ENCODE results near the gene NCKIPSD.

Gene NCKIPSD

GRCh38 chr3:48678056-48678455, 7.7 kb downstream of the NCKIPSD start:
- no peak overlapping the region for H3K4me3 ChIP-seq (replicated peaks; ENCODE audit: low read depth, low read length)
- peak; percentile 31 for DNase-seq (ENCODE audit: low read depth)
- no peak for TF ChIP-seq CTCF (IDR thresholded peaks at IDR 0.05; ENCODE audit: low read length, missing control alignments)

- TF ChIP-seq CTCF (IDR thresholded peaks at IDR 0.05; ENCODE audit: low read length, missing control alignments) = no peak
- DNase-seq (ENCODE audit: low read depth) = no peak
- no peak overlapping the region for H3K4me3 ChIP-seq (replicated peaks; ENCODE audit: low read depth, low read length)
Measured at GRCh38 chr3:48674505-48674904, 11.2 kb downstream of the NCKIPSD start.

- H3K4me3 ChIP-seq (replicated peaks; ENCODE audit: low read depth, low read length) = no peak overlapping the region
- no peak for TF ChIP-seq CTCF (IDR thresholded peaks at IDR 0.05; ENCODE audit: low read length, missing control alignments)
- no peak for DNase-seq (ENCODE audit: low read depth)
Measured at GRCh38 chr3:48672522-48672921, 13.2 kb downstream of the NCKIPSD start.

GRCh38 chr3:48664929-48665328, 20.8 kb downstream of the NCKIPSD start:
- DNase-seq (ENCODE audit: low read depth) = no peak

GRCh38 chr3:48664313-48664644, 21.4 kb downstream of the NCKIPSD start:
- no peak for DNase-seq (ENCODE audit: low read depth)
- H3K4me3 ChIP-seq (replicated peaks; ENCODE audit: low read depth, low read length) = no peak overlapping the region
- TF ChIP-seq CTCF (IDR thresholded peaks at IDR 0.05; ENCODE audit: low read length, missing control alignments) = no peak

More at GRCh38 chr3:48664929-48665328, 20.8 kb downstream of the NCKIPSD start:
- no peak for TF ChIP-seq CTCF (IDR thresholded peaks at IDR 0.05; ENCODE audit: low read length, missing control alignments)
- no peak overlapping the region for H3K4me3 ChIP-seq (replicated peaks; ENCODE audit: low read depth, low read length)

- peak overlapping the region; percentile 67 for H3K4me3 ChIP-seq (replicated peaks; ENCODE audit: low read depth, low read length)
- DNase-seq (ENCODE audit: low read depth) = peak; percentile 98
- TF ChIP-seq CTCF (IDR thresholded peaks at IDR 0.05; ENCODE audit: low read length, missing control alignments) = peak; percentile 82
Measured at GRCh38 chr3:48663489-48664312, 22.0 kb downstream of the NCKIPSD start.

All from fibroblast of pulmonary artery (primary cell).